Measurements from ENCODE around the gene SMYD3.

SMYD3 gene

GRCh38 chr1:246213502-246213901 lies 293.6 kb downstream of the SMYD3 start:
- no peak for TF ChIP-seq CTCF (IDR thresholded peaks at IDR 0.05; ENCODE audit: control insufficient read depth, insufficient read depth, low read depth, low read length, missing control alignments)
- no peak overlapping the region for H3K4me3 ChIP-seq (ENCODE audit: control insufficient read depth, low read depth, low read length)
- DNase-seq (ENCODE audit: low read depth), result no peak

GRCh38 chr1:246213036-246213435 lies 294.0 kb downstream of the SMYD3 start:
- TF ChIP-seq CTCF (IDR thresholded peaks at IDR 0.05; ENCODE audit: control insufficient read depth, insufficient read depth, low read depth, low read length, missing control alignments), result no peak
- DNase-seq (ENCODE audit: low read depth), result no peak
- no peak overlapping the region for H3K4me3 ChIP-seq (ENCODE audit: control insufficient read depth, low read depth, low read length)

GRCh38 chr1:246212013-246212412 lies 295.1 kb downstream of the SMYD3 start:
- DNase-seq (ENCODE audit: low read depth), result no peak
- no peak for TF ChIP-seq CTCF (IDR thresholded peaks at IDR 0.05; ENCODE audit: control insufficient read depth, insufficient read depth, low read depth, low read length, missing control alignments)
- no peak overlapping the region for H3K4me3 ChIP-seq (ENCODE audit: control insufficient read depth, low read depth, low read length)

GRCh38 chr1:246210756-246211155 lies 296.3 kb downstream of the SMYD3 start:
- no peak for TF ChIP-seq CTCF (IDR thresholded peaks at IDR 0.05; ENCODE audit: control insufficient read depth, insufficient read depth, low read depth, low read length, missing control alignments)
- no peak for DNase-seq (ENCODE audit: low read depth)
- H3K4me3 ChIP-seq (ENCODE audit: control insufficient read depth, low read depth, low read length), result no peak overlapping the region

GRCh38 chr1:246208105-246208504 lies 299.0 kb downstream of the SMYD3 start:
- no peak for TF ChIP-seq CTCF (IDR thresholded peaks at IDR 0.05; ENCODE audit: control insufficient read depth, insufficient read depth, low read depth, low read length, missing control alignments)
- DNase-seq (ENCODE audit: low read depth), result no peak
- no peak overlapping the region for H3K4me3 ChIP-seq (ENCODE audit: control insufficient read depth, low read depth, low read length)

- no peak for TF ChIP-seq CTCF (IDR thresholded peaks at IDR 0.05; ENCODE audit: control insufficient read depth, insufficient read depth, low read depth, low read length, missing control alignments)
- no peak for DNase-seq (ENCODE audit: low read depth)
- no peak overlapping the region for H3K4me3 ChIP-seq (ENCODE audit: control insufficient read depth, low read depth, low read length)
Measured at GRCh38 chr1:246203180-246203579, 303.9 kb downstream of the SMYD3 start.

- DNase-seq (ENCODE audit: low read depth), result no peak
- TF ChIP-seq CTCF (IDR thresholded peaks at IDR 0.05; ENCODE audit: control insufficient read depth, insufficient read depth, low read depth, low read length, missing control alignments), result no peak
- H3K4me3 ChIP-seq (ENCODE audit: control insufficient read depth, low read depth, low read length), result no peak overlapping the region
Measured at GRCh38 chr1:246200738-246201137, 306.3 kb downstream of the SMYD3 start.
